Hindlimb muscle (tissue), 1 donor: ENCODE measurements around the gene ANKDD1B. TPM values are rescaled to one million over a fixed set of nuclear protein-coding genes. Genes with fewer than 3 reads are reported as not detected.
A peak's percentile ranks its signal among the peaks of the same experiment; 100 is the strongest.

Experiments used
- DNase-seq: peaks from one replicate; pipeline ENCODE4 v3.0.0-alpha.2; 2013
- polyA plus RNA-seq: library from polyadenylated mRNA; unstranded; fragments of 120-200 nt; gene quantifications from one replicate; pipeline ENCODE4 v1.2.1, GENCODE V29; 2013; ENCODE audit not compliant: insufficient read length

ANKDD1B gene
- polyA plus RNA-seq, 1 donor = 0.75 TPM

DNA sequence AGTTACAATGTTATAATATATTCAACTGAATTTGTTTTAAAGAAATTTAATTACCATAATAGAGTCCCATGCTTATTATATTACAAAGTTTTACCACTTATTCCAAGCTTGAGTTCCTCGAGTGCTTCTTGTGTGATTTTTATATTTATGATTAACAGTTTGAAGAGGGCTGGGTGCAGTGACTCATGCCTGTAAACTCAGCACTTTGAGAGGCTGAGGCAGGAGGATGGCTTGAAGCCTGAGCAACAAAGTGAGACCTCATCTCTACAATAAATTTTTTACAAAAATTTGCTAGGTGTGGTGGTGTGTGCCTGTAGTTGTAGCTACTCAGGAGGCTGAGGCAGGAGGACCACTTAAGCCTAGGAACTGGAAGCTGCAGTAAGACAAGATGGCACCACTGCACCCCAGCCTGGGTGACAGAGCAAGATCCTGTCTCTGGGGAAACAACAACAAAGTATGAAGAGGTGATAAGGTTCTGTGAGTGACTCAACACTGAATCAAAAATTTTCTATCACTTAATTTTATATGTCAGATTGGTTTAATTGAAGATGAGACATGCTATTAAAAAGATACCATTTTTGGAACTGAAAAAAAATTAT is 96.8 kb downstream of the ANKDD1B start:
- DNase-seq = no peak

DNA sequence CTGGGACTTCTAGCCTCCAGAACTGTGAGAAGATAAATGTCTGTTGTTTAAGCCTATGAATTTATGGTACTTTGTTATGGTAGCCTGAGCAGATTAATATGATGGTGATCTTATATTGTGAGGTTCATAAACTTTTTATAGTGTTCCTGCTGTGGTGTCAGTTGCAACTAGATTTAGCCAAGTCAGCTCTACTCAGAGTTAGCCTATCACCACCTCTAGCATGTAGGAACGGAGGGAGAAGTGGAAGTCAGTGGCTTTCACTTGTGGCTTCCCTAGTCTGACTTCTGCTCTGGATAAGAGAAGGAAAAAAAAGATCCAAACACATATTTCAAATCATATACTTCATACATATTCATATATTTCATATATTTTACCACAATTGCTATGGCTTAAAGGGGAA is 99.4 kb downstream of the ANKDD1B start:
- DNase-seq = no peak

DNA sequence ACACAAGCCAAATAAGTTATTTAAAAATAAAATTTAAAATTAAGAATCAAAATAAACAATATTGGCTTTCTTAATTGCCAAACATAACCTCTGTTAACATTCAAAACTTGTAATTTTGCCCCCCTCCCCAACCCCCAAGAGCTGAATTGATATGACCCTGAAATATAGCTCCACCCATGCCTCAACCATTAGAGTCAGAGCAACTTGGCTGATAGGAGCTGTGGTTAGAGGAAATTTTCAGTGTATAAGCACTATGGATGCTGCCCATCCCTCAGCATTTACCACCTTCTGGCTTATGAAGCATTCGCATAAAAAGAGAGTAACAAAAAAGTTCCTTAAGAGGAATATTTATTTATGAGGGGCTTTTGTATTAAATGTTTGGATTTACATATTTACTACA is 99.9 kb downstream of the ANKDD1B start:
- no peak for DNase-seq

DNA sequence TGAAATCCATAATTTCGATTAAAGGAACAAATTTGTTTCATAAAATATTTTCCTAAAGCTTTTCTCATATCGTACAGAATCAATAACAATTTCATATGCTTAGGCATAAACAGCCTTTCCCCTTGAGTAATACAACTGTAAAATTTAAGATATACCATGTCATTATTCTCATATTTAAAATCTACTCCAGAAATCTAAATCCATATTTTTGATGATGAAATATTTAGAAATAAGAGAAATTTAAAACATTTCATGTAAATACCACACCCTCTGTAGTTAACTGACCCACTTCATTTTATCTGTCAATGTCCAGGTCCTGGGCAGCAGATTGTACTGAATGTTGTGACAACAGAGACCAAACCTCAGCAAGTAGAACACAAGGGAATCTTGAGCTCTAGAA is 100.8 kb downstream of the ANKDD1B start:
- DNase-seq = no peak

DNA sequence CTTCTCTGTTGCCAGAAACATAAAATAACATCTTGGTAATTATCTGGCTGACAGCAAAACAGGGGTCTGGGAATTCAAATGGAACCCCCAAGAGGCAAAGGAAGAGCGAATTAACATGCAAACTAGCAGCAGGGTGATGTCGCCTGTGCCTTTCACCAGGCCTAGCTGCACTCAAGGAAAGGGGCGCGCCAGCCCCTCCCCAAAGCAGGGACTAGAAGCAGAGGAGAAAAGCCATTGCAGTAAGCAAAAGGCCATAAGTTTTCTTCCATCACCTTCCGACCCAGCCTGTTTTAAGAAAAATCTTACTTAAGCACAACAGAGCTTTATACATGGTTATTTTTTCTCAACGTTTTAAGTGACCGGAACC is 105.4 kb downstream of the ANKDD1B start:
- DNase-seq = no peak

DNA sequence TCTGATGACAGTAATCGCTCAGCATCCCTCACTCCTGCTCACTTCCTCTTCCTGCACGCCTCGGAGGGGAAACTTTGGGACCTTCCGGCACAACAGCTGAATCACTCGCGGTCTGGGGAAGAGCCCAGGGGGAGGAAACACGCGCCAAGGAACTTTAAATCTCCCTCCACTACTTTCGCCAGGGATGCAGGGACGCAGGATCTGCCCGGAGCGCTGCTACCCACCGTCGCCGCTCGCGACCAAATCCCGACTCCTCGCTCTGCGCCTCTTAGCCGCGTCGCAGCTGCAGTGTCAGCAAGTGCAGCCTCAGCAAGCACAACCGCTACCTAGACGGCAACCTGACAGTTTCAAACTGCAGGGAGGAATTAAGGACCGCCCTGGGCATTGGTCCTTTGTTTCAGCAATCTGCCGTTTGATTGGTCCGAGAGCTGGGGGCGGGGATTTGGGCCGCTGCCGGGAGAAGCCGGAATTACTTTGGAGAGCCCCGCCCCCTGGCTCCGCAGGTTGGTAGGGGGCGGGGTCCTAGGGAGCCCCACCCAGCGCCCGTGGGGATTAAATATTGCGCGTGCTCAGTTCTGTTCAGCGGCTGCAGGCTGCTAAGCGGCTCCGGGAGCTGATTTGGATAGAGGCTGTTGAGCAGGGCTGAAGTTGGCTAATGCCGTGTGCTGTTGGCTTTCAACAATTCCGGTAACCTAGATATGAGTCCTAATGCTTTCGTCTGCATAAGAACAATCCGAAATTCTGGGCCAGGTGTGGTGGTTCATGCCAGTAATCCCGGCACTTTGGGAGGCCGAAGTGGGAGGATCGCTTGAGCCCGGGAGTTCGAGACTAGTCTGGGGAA is 106.0 kb downstream of the ANKDD1B start, which contains the start of gene POC5:
TSS of gene POC5 (minus strand) at position 356 of the 841 bp plus-strand sequence. CDS start 4,500 bp downstream, outside the sequence.
- peak; percentile 93 for DNase-seq

DNA sequence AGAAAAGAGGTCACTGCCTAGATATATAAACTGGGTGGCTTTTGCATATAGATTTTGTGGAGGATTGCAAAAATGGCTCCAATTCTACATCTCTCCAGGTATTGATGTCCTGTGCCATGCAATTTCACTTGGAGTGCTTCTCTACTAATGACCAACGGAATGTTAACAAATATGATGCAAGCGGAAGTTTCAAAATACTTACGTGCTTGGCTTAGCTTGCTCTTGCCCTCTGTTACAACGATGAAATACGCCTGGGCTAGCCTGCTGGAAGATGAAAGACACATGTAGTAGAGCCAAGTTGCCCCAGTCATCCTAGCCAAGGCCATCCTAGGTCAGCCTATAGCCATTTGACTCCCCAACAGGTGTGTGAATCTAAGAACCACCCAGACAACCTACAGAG is 109.6 kb downstream of the ANKDD1B start:
- DNase-seq = no peak

Other genes with a start within 250 kb of the ANKDD1B start
- 34.0 TPM for gene CERT1, start 99.8 kb upstream of the ANKDD1B start, polyA plus RNA-seq
- gene POLK, start 99.6 kb upstream of the ANKDD1B start, polyA plus RNA-seq = 19.0 TPM
- 8.9 TPM for gene POC5, start 106.0 kb downstream of the ANKDD1B start, polyA plus RNA-seq